Heart left ventricle (tissue), 16 donors: ENCODE measurements around the gene GPR83. TPM values are rescaled to one million over a fixed set of nuclear protein-coding genes. Genes with fewer than 3 reads are reported as not detected.

ENCODE experiments used
- ATAC-seq, 4 donors: fragments of 200-7000 bp; cut with Tn5 transposase; one replicate each; pipeline ENCODE4 v1.9.1; 2020 to 2022; ENCODE audit warnings: moderate library complexity in 4 of 4, mild to moderate bottlenecking in 3 of 4, moderate number of reproducible peaks in 1 of 4
- DNase-seq, 5 donors: peaks; one replicate each; pipeline ENCODE4 v3.0.0-alpha.2; 2020
- H3K27ac ChIP-seq, 12 donors: fragments of 200-600 bp; sonication (generic) in 4 of 12; one replicate each; pipeline versions ENCODE4 v1.5.0 to v1.8.0; 2016 to 2022; ENCODE audit warnings: mild to moderate bottlenecking in 2 of 12
- H3K27me3 ChIP-seq, 9 donors: fragments of 200-600 bp; sonication (generic) in 2 of 9; one replicate each; pipeline versions ENCODE4 v1.5.1 to v1.8.0; 2016 to 2022; ENCODE audit warnings: mild to moderate bottlenecking in 3 of 9
- H3K36me3 ChIP-seq, 9 donors: fragments of 200-600 bp; sonication (generic) in 2 of 9; one replicate each; pipeline versions ENCODE4 v1.5.0 to v1.8.0; 2018 to 2022; ENCODE audit warnings: mild to moderate bottlenecking in 2 of 9
- H3K4me1 ChIP-seq, 12 donors: fragments of 200-600 bp; sonication (generic) in 4 of 12; one replicate each; pipeline versions ENCODE4 v1.5.0 to v1.8.0; 2016 to 2022; ENCODE audit warnings: mild to moderate bottlenecking in 3 of 12
- H3K4me3 ChIP-seq, 12 donors: fragments of 200-600 bp; sonication (generic) in 4 of 12; one replicate each; pipeline versions ENCODE4 v1.5.0 to v1.8.0; 2017 to 2022; ENCODE audit warnings: mild to moderate bottlenecking in 9 of 12, moderate library complexity in 4 of 12
- H3K9me3 ChIP-seq, 12 donors: fragments of 200-600 bp; sonication (generic) in 4 of 12; one replicate each; pipeline versions ENCODE4 v1.5.0 to v1.8.0; 2016 to 2022; ENCODE audit warnings: mild to moderate bottlenecking in 1 of 12
- POLR2A ChIP-seq, 2 donors: fragments of 450-650 bp; IDR thresholded peaks; one replicate each; pipeline ENCODE4 v1.6.1; 2017; ENCODE audit warnings: antibody characterized with exemption in 2 of 2, mild to moderate bottlenecking in 2 of 2, moderate library complexity in 2 of 2
- WGBS, 4 donors: extraction: QIAGEN DNeasy Blood & Tissue Kit in 2 of 4; methylation state at CpG; one replicate each; pipeline versions ENCODE4 v1.1.5 to v1.1.7; 2013 to 2018; 5-methylcytosine and 5-hydroxymethylcytosine counted together
- intact Hi-C, 10 donors: fragments of 100-400 bp; cut with DNase I; formaldehyde crosslinking; loops; one replicate each; pipeline versions ENCODE4 v1.11.1 to v1.14.2; 2022
- polyA plus RNA-seq, 2 donors: library from polyadenylated mRNA; stranded (reverse); fragments of 200-250 nt; gene quantifications; one replicate each; pipeline ENCODE4 v1.2.3, GENCODE V29; 2013
- total RNA-seq, 9 donors: library from RNA; depleted of rRNA in 2 of 9; stranded (reverse); fragments of >200 nt in 2 of 9; fragmentation: NEBNext Ultra II Directional in 3 of 9; extraction: Animal tissue kit (Norgen Biotek cat#: 25700) in 3 of 9; gene quantifications; one replicate each; pipeline versions ENCODE4 v1.1.0 to v1.2.4, GENCODE V29; 2016 to 2023
- TF ChIP-seq, protein P1 (sequence below), 12 donors: fragments of 200-600 bp; sonication (generic) in 4 of 12; IDR thresholded peaks; one replicate each; pipeline versions ENCODE4 v1.5.0 to v1.8.0; 2018 to 2022; ENCODE audit warnings: antibody characterized with exemption in 12 of 12, mild to moderate bottlenecking in 5 of 12
- donor health status: ischemic (EF 13 %, LVEDD 7.1; RV severe dilation, severe dysfunction).
- donor health status: healthy with polysubstance abuse.
- donor health status: DM: no; HTN: yes; CAD: no.
- donor health status: DM: no; HTN: no; CAD: no.
- donor health status: ischemic (EF 25% LVEDD 6.9; RV normal size, moderate dysfunction).
- donor health status: ischemic (EF 25% LVEDD 5.7; RV mildly dilated, moderate dysfunction).
- donor health status: healthy.
- donor health status: DM: yes; HTN: yes; CAD: no.
- donor health status: ischemic (EF 35%, LVEDD 5.7; RV mildly dilated, moderate dysfunction).
- donor health status: nonischemic (EF 11% LVEDD 7.7; RV severe dilation, severe dysfunction).
- donor health status: DM: yes; HTN: yes; CAD: no.
- donor health status: PGD.
- donor health status: ischemic (EF 29% LVEDD 5.4; RV normal size, mild dysfunction).
- donor health status: nonischemic (EF 23%, LVEDD 6.1; RV moderate dilation, normal function).

GPR83 gene
- total and polyA plus RNA-seq, 11 donors: 0.04 to 0.44 (median 0.18) TPM; not detected in 2

DNA sequence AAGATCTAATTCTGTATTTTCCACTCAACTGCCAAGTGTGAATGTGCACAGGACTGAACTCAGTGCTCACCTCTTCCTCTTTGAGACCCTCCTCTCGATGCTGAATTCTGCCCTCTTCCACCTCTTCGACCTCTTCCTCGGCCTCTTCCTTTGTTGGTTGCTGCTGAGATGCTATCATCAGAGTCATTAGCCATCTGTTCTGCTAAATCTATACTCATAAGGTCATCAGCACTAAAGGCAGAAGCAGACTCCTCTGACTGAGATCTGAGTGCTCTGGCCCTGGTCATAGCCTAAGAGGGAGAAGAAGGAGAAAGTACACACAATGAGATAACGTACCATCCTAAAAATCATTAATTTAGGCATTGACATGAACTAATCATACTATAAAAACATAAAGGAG, 45.9 kb upstream of the GPR83 start:
- Histone ChIP-seq H3K4me1 (no peaks in the 10 kb centered on the region), H3K27ac (no peak overlapping the region), H3K4me3 (no peak overlapping the region), H3K36me3 (peaks cover 0 to 64% (median 47%) of the 10 kb centered on the region in 9 donors), H3K9me3 (no peaks in the 10 kb centered on the region), H3K27me3 (no peaks in the 10 kb centered on the region)
- TF ChIP-seq, protein P1, sequence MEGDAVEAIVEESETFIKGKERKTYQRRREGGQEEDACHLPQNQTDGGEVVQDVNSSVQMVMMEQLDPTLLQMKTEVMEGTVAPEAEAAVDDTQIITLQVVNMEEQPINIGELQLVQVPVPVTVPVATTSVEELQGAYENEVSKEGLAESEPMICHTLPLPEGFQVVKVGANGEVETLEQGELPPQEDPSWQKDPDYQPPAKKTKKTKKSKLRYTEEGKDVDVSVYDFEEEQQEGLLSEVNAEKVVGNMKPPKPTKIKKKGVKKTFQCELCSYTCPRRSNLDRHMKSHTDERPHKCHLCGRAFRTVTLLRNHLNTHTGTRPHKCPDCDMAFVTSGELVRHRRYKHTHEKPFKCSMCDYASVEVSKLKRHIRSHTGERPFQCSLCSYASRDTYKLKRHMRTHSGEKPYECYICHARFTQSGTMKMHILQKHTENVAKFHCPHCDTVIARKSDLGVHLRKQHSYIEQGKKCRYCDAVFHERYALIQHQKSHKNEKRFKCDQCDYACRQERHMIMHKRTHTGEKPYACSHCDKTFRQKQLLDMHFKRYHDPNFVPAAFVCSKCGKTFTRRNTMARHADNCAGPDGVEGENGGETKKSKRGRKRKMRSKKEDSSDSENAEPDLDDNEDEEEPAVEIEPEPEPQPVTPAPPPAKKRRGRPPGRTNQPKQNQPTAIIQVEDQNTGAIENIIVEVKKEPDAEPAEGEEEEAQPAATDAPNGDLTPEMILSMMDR (IDR thresholded peaks at IDR 0.05): no peak
- no peak for TF ChIP-seq POLR2A (IDR thresholded peaks at IDR 0.05)
- intact Hi-C loops: no loop called here
- no peak for ATAC-seq
- DNase-seq: no peak
- 90 to 97% (median 94%) methylated on average over 4 of the region's 4 CpGs for WGBS, 4 donors

DNA sequence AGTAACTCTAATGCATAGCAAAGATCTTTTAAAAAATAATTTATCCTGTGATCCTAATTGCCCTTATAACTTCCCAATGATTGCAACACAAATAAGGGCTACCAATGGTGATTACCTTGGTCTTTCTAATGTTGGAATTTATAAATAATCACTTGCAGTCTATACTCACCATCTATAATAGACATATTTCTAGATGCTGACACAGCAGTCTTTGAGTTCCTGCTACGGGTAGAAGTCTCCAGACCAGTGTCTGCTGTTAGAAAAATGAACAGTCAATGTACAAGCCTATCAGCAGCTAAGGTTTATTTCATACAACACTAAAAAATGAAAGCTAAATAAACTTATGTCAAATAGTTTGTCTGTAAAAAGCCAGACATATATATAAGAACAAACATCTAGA, 44.4 kb upstream of the GPR83 start:
- H3K27me3 ChIP-seq: no peaks in the 10 kb centered on the region
- intact Hi-C loops: no loop called here

DNA sequence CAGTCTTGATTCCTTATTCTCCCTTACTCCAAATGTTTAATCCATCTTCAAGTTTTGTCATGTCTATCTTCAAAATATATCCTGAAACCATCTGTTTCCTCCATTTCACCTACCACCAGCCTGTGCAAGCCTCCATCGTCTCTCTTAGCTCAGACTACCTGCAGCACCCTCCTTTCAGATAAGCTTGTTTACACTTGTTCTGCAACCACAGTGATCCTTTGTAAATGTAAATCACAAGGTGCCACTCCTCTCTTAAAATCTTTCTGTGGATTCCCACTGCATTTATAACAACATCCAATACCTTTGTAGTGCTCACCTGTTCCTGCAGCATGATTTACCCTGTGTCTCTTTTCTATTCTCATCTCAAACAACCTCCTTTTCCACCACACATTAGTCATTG, 31.8 kb upstream of the GPR83 start:
- H3K27ac ChIP-seq: no peak overlapping the region
- TF ChIP-seq, protein P1 (IDR thresholded peaks at IDR 0.05): no peak
- TF ChIP-seq POLR2A (IDR thresholded peaks at IDR 0.05): no peak
- H3K36me3 ChIP-seq: peaks cover 0 to 78% (median 66%) of the 10 kb centered on the region in 9 donors
- H3K4me1 ChIP-seq: no peaks in the 10 kb centered on the region
- H3K4me3 ChIP-seq: no peak overlapping the region
- no peak for ATAC-seq
- WGBS, 4 donors: 48 to 76% (median 66%) methylated on average over 1 of the region's 1 CpG
- H3K27me3 ChIP-seq: no peaks in the 10 kb centered on the region
- DNase-seq: no peak
- H3K9me3 ChIP-seq: peaks cover 0 to 12% (median 0%) of the 10 kb centered on the region in 12 donors
- intact Hi-C loops: no loop called here

More for the DNA sequence above, 44.4 kb upstream of the GPR83 start:
- Histone ChIP-seq H3K27ac (no peak overlapping the region), H3K9me3 (no peaks in the 10 kb centered on the region), H3K4me3 (no peak overlapping the region), H3K4me1 (no peaks in the 10 kb centered on the region), H3K36me3 (peaks cover 0 to 69% (median 53%) of the 10 kb centered on the region in 9 donors)
- DNase-seq (no peak), ATAC-seq (no peak)
- WGBS, 4 donors: 93 to 99% (median 95%) methylated on average over 1 of the region's 1 CpG
- no peak for TF ChIP-seq POLR2A (IDR thresholded peaks at IDR 0.05)
- TF ChIP-seq, protein P1 (IDR thresholded peaks at IDR 0.05): no peak

DNA sequence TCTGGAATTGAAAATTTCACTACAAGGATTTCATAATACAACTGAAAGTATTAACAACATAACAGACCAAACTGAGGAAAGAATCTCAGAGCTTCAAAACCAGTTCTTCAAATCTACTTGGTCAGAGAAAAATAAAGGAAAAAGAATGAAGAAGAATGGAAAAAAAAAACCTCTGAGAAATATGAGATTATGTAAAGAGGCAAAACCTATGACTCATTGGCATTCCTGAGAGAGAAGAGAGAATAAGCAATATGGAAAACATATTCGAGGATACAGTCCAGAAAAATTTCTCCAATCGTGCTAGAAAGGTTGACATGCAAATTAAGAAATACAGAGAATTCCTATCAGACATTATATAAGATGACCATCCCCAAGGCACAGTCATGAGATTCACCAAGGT, 23.4 kb upstream of the GPR83 start:
- TF ChIP-seq, protein P1 (IDR thresholded peaks at IDR 0.05): no peak
- no peak for TF ChIP-seq POLR2A (IDR thresholded peaks at IDR 0.05)
- Histone ChIP-seq H3K27me3 (no peaks in the 10 kb centered on the region), H3K4me1 (no peaks in the 10 kb centered on the region), H3K36me3 (peaks cover 0 to 67% (median 45%) of the 10 kb centered on the region in 9 donors), H3K4me3 (no peak overlapping the region), H3K27ac (no peak overlapping the region), H3K9me3 (peaks cover 0 to 18% (median 0%) of the 10 kb centered on the region in 12 donors)
- DNase-seq (no peak), ATAC-seq (no peak)
- intact Hi-C loops: loop anchor here in 1 of 10 donors (10.0 kb wide), 1 partner anchor 530 kb away; no protein-coding TSS in a partner anchor
- WGBS, 4 donors: 84 to 94% (median 91%) methylated on average over 2 of the region's 2 CpGs
